PC-9 (cell line): Measurements from ENCODE around the gene COPB1.

Source experiments
- CTCF ChIP-seq: fragments of 200-600 bp; sonication (generic); conservative IDR thresholded peaks from 2 replicates; pipeline ENCODE4 v1.6.1; 2017; ENCODE audit warnings: mixed run types, antibody characterized with exemption, mild to moderate bottlenecking, moderate library complexity
- EZH2 ChIP-seq: fragments of 200-600 bp; sonication (generic); IDR thresholded peaks from 2 replicates; pipeline ENCODE4 v1.8.0; 2017; ENCODE audit warnings: antibody characterized with exemption, low read depth

- TF ChIP-seq CTCF, result no peak
- TF ChIP-seq EZH2, result no peak
Measured at GRCh38 chr11:14544611-14545010, 45.0 kb upstream of the COPB1 start.
